Activated CD4-positive, alpha-beta T cell treated with anti-CD3 and anti-CD28 coated beads for 36 hours (primary cell): Measurements from ENCODE around the gene CCDC28B. TPM values are rescaled to one million over a fixed set of nuclear protein-coding genes. Genes with fewer than 3 reads are reported as not detected.

ENCODE experiments used
- ATAC-seq: fragments of 200-7000 bp; cut with Tn5 transposase; one replicate; pipeline ENCODE4 v1.10.0; 2021; ENCODE audit warnings: mild to moderate bottlenecking, moderate library complexity
- CTCF ChIA-PET: fragments of 350-600 bp; sonication (Branson Sonifier 250); formaldehyde crosslinking; loops from one replicate; lab custom pipeline; 2021; ENCODE audit warnings: antibody characterized with exemption; lab: Charles Lee
- POLR2A ChIA-PET: fragments of 350-600 bp; sonication (Branson Sonifier 250); formaldehyde crosslinking; loops from one replicate; lab custom pipeline; 2021; ENCODE audit warnings: antibody characterized with exemption, inconsistent platforms; lab: Charles Lee
- DNase-seq: peaks from one replicate; pipeline ENCODE4 v3.0.0-alpha.2; 2020
- H3K27ac Mint-ChIP-seq: one replicate; pipeline ENCODE4 v1.8.0; 2021; ENCODE audit warnings: mixed read lengths
- H3K27me3 Mint-ChIP-seq: one replicate; pipeline ENCODE4 v1.8.0; 2021; ENCODE audit warnings: mixed read lengths
- H3K36me3 Mint-ChIP-seq: one replicate; pipeline ENCODE4 v1.8.0; 2021; ENCODE audit warnings: low read depth, mixed read lengths
- H3K4me1 Mint-ChIP-seq: one replicate; pipeline ENCODE4 v1.8.0; 2021; ENCODE audit warnings: mixed read lengths
- H3K4me3 Mint-ChIP-seq: one replicate; pipeline ENCODE4 v1.8.0; 2021; ENCODE audit warnings: mild to moderate bottlenecking, moderate library complexity, mixed read lengths
- H3K9me3 Mint-ChIP-seq: one replicate; pipeline ENCODE4 v1.8.0; 2021; ENCODE audit warnings: low read depth, mixed read lengths
- intact Hi-C, 2 experiments: fragments of 100-400 bp; cut with DNase I in 1 of 2; cut with micrococcal nuclease in 1 of 2; formaldehyde crosslinking; loops; one replicate each; pipeline versions ENCODE4 v1.14.2 to v1.15.1; 2022 to 2024; cut with DNase I, micrococcal nuclease
- total RNA-seq, 2 experiments: library from RNA; stranded (reverse); gene quantifications; one replicate each; pipeline ENCODE4 v1.2.3, GENCODE V29; 2021

The CCDC28B gene
- total RNA-seq, 2 experiments from 2014 or later: 13.0 to 19.3 TPM

- ATAC-seq: no peak
- intact Hi-C loops: no loop called here
Measured at GRCh38 chr1:32192220-32192948, 8.0 kb upstream of the CCDC28B start.

GRCh38 chr1:32194984-32195383, 5.4 kb upstream of the CCDC28B start:
- DNase-seq (no peak), ATAC-seq (no peak)
- Mint-ChIP-seq H3K9me3 (no peaks in the 10 kb centered on the region), H3K4me1 (peaks cover 58% of the 10 kb centered on the region), H3K27ac (no peak overlapping the region), H3K27me3 (no peaks in the 10 kb centered on the region), H3K4me3 (no peak overlapping the region), H3K36me3 (peaks cover 64% of the 10 kb centered on the region)
- intact Hi-C loops: no loop called here
- CTCF ChIA-PET: interaction anchor here (0.9 kb wide), 1 partner anchor 13 kb away, joined by 4 read pairs; no protein-coding TSS in a partner anchor
- POLR2A ChIA-PET: interaction anchor here (0.5 kb wide), 1 partner anchor 168 kb away, joined by 5 read pairs; no protein-coding TSS in a partner anchor

More at GRCh38 chr1:32192220-32192948, 8.0 kb upstream of the CCDC28B start:
- DNase-seq: no peak
- ChIA-PET CTCF (interaction anchor here (0.6 to 2.6 kb wide), 5 partner anchors 13 to 185 kb away, joined by 3 to 7 read pairs (median 3); partner anchors contain the start of gene TXLNA), POLR2A (no interaction called here)
- H3K9me3 Mint-ChIP-seq: no peaks in the 10 kb centered on the region
- H3K4me3 Mint-ChIP-seq: no peak overlapping the region
- peaks cover 84% of the 10 kb centered on the region for H3K36me3 Mint-ChIP-seq
- H3K27ac Mint-ChIP-seq: no peak overlapping the region
- H3K27me3 Mint-ChIP-seq: no peaks in the 10 kb centered on the region
- peaks cover 46% of the 10 kb centered on the region for H3K4me1 Mint-ChIP-seq

DNA sequence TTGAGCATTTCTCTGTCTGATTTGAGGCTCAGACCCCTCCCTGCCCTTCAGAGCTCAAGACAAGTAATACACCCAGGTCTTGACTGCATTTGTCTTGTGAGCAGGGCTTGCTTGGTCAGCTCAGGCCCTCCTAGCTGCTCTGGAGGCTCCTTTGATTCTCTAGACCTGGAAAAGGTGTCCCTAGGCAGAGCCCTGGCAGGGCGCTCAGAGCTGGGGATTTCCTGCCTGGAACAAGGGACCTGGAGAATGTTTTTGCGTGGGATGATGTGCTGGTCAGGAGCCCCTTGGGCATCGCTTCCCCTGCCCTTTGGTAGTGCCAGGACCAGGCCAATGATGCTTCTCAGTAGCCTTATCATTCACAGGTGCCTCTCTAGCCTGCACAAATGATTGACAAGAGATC, 4.9 kb upstream of the CCDC28B start:
- Mint-ChIP-seq H3K36me3 (peaks cover 59% of the 10 kb centered on the region), H3K4me3 (no peak overlapping the region), H3K4me1 (peaks cover 64% of the 10 kb centered on the region), H3K9me3 (no peaks in the 10 kb centered on the region), H3K27me3 (no peaks in the 10 kb centered on the region), H3K27ac (no peak overlapping the region)
- no peak for ATAC-seq
- no peak for DNase-seq
- intact Hi-C loops: no loop called here
- ChIA-PET POLR2A (interaction anchor here (0.5 to 0.7 kb wide), 2 partner anchors 58 to 168 kb away, joined by 3 to 5 read pairs; no protein-coding TSS in a partner anchor), CTCF (interaction anchor here (0.9 kb wide), 1 partner anchor 14 kb away, joined by 4 read pairs; no protein-coding TSS in a partner anchor)

- Mint-ChIP-seq H3K4me1 (peaks cover 64% of the 10 kb centered on the region), H3K4me3 (no peak overlapping the region), H3K9me3 (no peaks in the 10 kb centered on the region), H3K27ac (peak overlapping the region; percentile 27), H3K36me3 (peaks cover 55% of the 10 kb centered on the region), H3K27me3 (no peaks in the 10 kb centered on the region)
- intact Hi-C loops: no loop called here
- ATAC-seq (no peak), DNase-seq (no peak)
- POLR2A ChIA-PET: interaction anchor here (0.7 to 1.2 kb wide), 2 partner anchors 35 to 57 kb away, joined by 3 read pairs; no protein-coding TSS in a partner anchor
- CTCF ChIA-PET: interaction anchor here (1.9 kb wide), 1 partner anchor 19 kb away, joined by 6 read pairs; no protein-coding TSS in a partner anchor
Measured at GRCh38 chr1:32195972-32196823, 4.2 kb upstream of the CCDC28B start.

GRCh38 chr1:32197074-32197473, 3.3 kb upstream of the CCDC28B start:
- ChIA-PET CTCF (interaction anchor here (0.7 to 2.0 kb wide), 5 partner anchors 18 to 578 kb away, joined by 3 to 6 read pairs (median 4); partner anchors contain the start of gene KPNA6), POLR2A (interaction anchor here (0.7 to 1.3 kb wide), 4 partner anchors 9 to 428 kb away, joined by 3 to 4 read pairs (median 4); partner anchors contain the start of gene IQCC)
- Mint-ChIP-seq H3K4me3 (no peak overlapping the region), H3K27me3 (no peaks in the 10 kb centered on the region), H3K27ac (peak overlapping the region; percentile 48), H3K36me3 (peaks cover 46% of the 10 kb centered on the region), H3K4me1 (peaks cover 71% of the 10 kb centered on the region), H3K9me3 (no peaks in the 10 kb centered on the region)
- intact Hi-C loops: no loop called here
- ATAC-seq (no peak), DNase-seq (no peak)

- peaks cover 38% of the 10 kb centered on the region for H3K36me3 Mint-ChIP-seq
Measured at GRCh38 chr1:32197837-32198236, 2.6 kb upstream of the CCDC28B start.

GRCh38 chr1:32198237-32199042, 2.0 kb upstream of the CCDC28B start:
- H3K4me3 Mint-ChIP-seq: no peak overlapping the region
- ChIA-PET CTCF (interaction anchor here (1.1 to 2.0 kb wide), 4 partner anchors 17 to 91 kb away, joined by 3 to 6 read pairs (median 5); partner anchors contain the start of gene KPNA6), POLR2A (no interaction called here)
- H3K27ac Mint-ChIP-seq: peak overlapping the region; percentile 32
- no peak for ATAC-seq
- no peaks in the 10 kb centered on the region for H3K27me3 Mint-ChIP-seq
- intact Hi-C loops: no loop called here
- peaks cover 33% of the 10 kb centered on the region for H3K36me3 Mint-ChIP-seq
- no peak for DNase-seq
- H3K9me3 Mint-ChIP-seq: no peaks in the 10 kb centered on the region
- peaks cover 69% of the 10 kb centered on the region for H3K4me1 Mint-ChIP-seq

More at GRCh38 chr1:32197837-32198236, 2.6 kb upstream of the CCDC28B start:
- CTCF ChIA-PET: interaction anchor here (1.1 to 2.0 kb wide), 4 partner anchors 17 to 90 kb away, joined by 3 to 6 read pairs (median 5); partner anchors contain the start of gene KPNA6
- no peaks in the 10 kb centered on the region for H3K27me3 Mint-ChIP-seq
- ATAC-seq: no peak
- peaks cover 74% of the 10 kb centered on the region for H3K4me1 Mint-ChIP-seq
- H3K9me3 Mint-ChIP-seq: no peaks in the 10 kb centered on the region
- H3K27ac Mint-ChIP-seq: no peak overlapping the region
- no peak for DNase-seq
- POLR2A ChIA-PET: interaction anchor here (0.6 to 1.3 kb wide), 3 partner anchors 13 to 429 kb away, joined by 4 to 7 read pairs (median 4); no protein-coding TSS in a partner anchor
- no peak overlapping the region for H3K4me3 Mint-ChIP-seq
- intact Hi-C loops: no loop called here

DNA sequence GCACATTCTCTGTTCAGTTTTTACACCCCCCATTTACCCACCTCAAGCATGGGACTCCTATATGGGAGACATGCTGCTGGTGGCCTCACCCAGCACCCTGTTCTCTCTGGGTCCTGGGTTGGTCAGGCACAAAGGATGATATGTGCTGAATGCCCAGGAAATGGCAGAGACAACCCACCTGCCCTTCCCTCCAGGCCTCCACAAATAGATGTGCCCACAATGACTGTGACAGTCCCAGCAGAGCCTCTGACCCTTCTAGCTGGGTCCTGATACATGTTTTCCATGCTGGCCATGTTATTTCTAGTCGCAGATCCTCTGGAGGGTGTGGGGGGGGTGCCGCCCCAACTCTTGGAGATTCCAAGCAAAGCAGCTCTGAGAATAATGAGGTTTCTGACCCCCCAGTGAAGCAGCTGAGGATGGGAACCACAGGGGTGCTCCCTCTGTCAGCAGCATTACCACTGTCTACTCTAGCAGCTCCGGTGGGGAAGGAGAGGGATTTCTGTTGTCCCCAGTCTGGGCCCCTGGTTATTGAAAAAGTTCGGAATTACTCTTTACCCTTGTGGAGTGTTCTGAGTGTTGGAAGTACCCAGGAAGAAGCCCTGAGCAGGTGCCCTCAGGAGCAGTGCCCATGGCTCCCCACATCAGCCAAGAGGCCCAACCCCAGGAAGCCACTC, 1.2 kb upstream of the CCDC28B start:
- Mint-ChIP-seq H3K36me3 (peaks cover 27% of the 10 kb centered on the region), H3K4me1 (peaks cover 66% of the 10 kb centered on the region), H3K4me3 (no peak overlapping the region), H3K27me3 (no peaks in the 10 kb centered on the region), H3K27ac (no peak overlapping the region), H3K9me3 (no peaks in the 10 kb centered on the region)
- ATAC-seq (no peak), DNase-seq (no peak)
- ChIA-PET POLR2A (no interaction called here), CTCF (interaction anchor here (2.0 kb wide), 1 partner anchor 88 kb away, joined by 6 read pairs; no protein-coding TSS in a partner anchor)
- intact Hi-C loops: no loop called here

GRCh38 chr1:32199717-32200072, 700 bp upstream of the CCDC28B start:
- H3K4me1 Mint-ChIP-seq: peaks cover 62% of the 10 kb centered on the region
- peak overlapping the region; percentile 86 for H3K27ac Mint-ChIP-seq
- no peaks in the 10 kb centered on the region for H3K9me3 Mint-ChIP-seq
- no peak for DNase-seq
- intact Hi-C loops: loop anchor here (1.0 to 5.0 kb wide), 8 partner anchors 19 to 213 kb away; partner anchors contain the start of genes BSDC1 (in 1 of the 2), EIF3I (in 1 of the 2), KPNA6 (in 1 of the 2) and TMEM234 (in 1 of the 2)
- H3K4me3 Mint-ChIP-seq: peak overlapping the region; percentile 71
- peaks cover 21% of the 10 kb centered on the region for H3K36me3 Mint-ChIP-seq
- no peak for ATAC-seq
- ChIA-PET CTCF (interaction anchor here (3.2 kb wide), 1 partner anchor 17 kb away, joined by 16 read pairs; no protein-coding TSS in a partner anchor), POLR2A (interaction anchor here (1.6 to 1.8 kb wide), 3 partner anchors 19 to 136 kb away, joined by 6 to 7 read pairs (median 6); partner anchors contain the start of genes MARCKSL1, TMEM39B and TXLNA)
- no peaks in the 10 kb centered on the region for H3K27me3 Mint-ChIP-seq
